ENCODE measurements around the gene ZNF214.
"Not testable (repeated sequence)": the region's sequence is repeated elsewhere in the genome, so short reads cannot be mapped to it uniquely, and the experiment has no call there.

The ZNF214 gene

DNA sequence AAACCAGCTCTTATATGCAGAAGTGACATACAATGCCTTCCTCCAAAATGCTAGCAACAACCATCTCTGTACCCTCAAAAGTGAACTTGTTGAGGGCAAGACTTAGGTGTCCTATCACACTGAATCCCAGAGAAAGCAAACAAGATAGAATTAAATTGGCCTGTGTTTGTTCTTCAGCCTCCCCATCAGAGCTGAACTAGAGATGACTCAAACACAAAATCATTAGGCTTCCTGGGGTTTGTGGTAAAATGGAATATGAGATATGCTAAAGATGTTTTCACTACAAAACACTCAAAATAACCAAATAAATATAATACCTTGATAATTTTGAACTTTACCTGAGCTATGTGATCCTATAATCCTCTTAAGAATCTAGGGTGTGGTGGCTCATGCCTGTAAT is 31.6 kb downstream of the ZNF214 start:
- no peak for DNase-seq (ENCODE audit: low read depth, low spot score)

GRCh38 chr11:6986487-6986886 is 33.7 kb downstream of the ZNF214 start:
- DNase-seq (ENCODE audit: low read depth, low spot score) = no peak

DNA sequence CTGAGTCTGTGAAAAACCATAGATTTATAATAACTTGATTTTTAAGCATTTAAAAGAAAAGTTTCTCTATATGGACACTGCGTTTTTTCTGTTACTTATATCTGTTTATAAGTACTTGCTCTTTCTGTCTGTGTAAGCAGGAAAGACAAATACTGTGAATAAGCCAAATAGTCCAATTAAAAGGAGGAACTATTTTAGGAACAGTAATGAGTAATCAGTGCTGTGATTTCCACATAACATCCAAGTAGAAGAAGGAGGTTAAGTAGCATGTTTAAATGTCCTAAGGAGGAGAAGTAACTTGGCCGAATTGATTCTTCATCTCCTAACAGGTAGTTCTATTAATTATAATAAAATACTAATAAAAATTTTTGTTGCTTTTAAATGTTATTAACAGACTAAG is 40.8 kb downstream of the ZNF214 start:
- DNase-seq (ENCODE audit: low read depth, low spot score) = no peak

- not testable (repeated sequence) for DNase-seq (ENCODE audit: low read depth, low spot score)
Observed at GRCh38 chr11:6969854-6970253, 50.3 kb downstream of the ZNF214 start.

- DNase-seq (ENCODE audit: low read depth, low spot score) = no peak
Observed at GRCh38 chr11:6968816-6969215, 51.3 kb downstream of the ZNF214 start.

GRCh38 chr11:6962673-6963072 is 57.5 kb downstream of the ZNF214 start:
- no peak for DNase-seq (ENCODE audit: low read depth, low spot score)

DNA sequence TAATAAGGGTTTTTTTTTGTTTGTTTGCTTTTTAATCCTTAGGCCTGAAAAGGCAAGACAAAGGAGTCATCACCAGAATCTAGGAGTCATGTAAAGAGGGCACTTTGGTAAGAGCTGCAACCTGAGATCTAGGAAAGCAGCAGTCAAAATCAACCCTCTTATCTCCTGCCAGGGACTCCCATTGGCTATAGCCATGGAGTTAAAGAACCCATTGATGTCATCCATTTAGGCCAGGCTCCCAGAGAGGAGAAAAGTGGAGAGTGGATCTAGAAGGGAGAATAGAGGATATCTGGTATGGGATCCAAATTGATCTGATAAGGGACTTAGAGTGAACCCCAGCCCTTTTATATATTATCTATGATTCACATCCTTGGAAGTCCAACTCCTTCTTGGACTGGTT is 58.0 kb downstream of the ZNF214 start:
- DNase-seq (ENCODE audit: low read depth, low spot score) = no peak

- DNase-seq (ENCODE audit: low read depth, low spot score) = not testable (repeated sequence)
Observed at GRCh38 chr11:6954248-6954647, 65.9 kb downstream of the ZNF214 start.
